CD4-positive, alpha-beta T cell treated with Interleukin-15 for 1 hour (primary cell): ENCODE results near the gene KRTAP19-6.
"Not testable (repeated sequence)": the region's sequence is repeated elsewhere in the genome, so short reads cannot be mapped to it uniquely, and the experiment has no call there.

Experiments used
- DNase-seq: peaks from one replicate; pipeline ENCODE4 v3.0.0-alpha.2; 2020

Gene KRTAP19-6, protein sequence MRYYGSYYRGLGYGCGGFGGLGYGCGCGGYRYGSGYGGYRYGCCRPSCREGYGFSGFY

DNA sequence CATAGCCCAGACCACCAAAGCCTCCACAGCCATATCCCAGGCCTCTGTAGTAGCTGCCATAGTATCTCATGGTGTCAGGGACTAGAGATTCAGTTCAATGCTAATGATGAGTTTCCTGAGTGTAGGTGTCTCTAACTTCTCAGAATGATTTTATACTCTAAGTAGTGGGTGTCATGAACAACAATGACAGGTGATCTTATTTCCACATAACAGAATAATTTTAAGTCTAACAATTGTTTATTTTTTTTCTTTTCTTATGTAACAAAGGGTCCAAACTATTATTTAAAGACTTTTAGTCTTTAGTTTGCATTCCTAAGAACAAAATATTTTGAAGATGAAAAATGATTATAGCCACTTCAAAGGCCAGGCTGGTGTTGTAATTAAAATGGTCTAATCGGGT lies at the start of gene KRTAP19-6:
KRTAP19-6 (minus strand) TSS at position 101 of the 400 bp plus-strand sequence; CDS start at position 70, 31 bp downstream.
- DNase-seq: no peak

GRCh38 chr21:30590297-30590696 lies 48.6 kb upstream of the KRTAP19-6 start, which contains the start of gene KRTAP22-2:
TSS of gene KRTAP22-2 (minus strand) at chr21:30590397.
- DNase-seq: no peak

DNA sequence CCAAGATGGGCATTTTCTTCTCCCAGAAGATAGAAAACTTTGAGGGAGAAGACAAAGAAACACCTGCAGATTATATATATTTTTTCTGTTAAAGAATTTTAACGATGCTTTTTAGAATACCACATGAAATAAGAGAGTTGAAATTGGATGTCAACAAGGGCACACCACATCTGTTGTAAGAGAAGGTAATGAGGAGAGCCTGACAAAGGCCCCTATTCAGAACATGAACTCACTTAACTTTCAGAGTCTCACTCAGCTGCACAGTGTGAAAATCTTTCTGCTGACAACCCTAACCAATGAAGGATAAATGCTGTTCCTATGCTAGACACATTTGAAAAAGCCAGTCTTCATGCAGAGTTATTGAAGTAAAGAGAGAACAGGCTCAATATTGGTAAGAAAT lies 41.2 kb upstream of the KRTAP19-6 start:
- no peak for DNase-seq

- DNase-seq: no peak
Observed at GRCh38 chr21:30580132-30580531, 38.5 kb upstream of the KRTAP19-6 start.

DNA sequence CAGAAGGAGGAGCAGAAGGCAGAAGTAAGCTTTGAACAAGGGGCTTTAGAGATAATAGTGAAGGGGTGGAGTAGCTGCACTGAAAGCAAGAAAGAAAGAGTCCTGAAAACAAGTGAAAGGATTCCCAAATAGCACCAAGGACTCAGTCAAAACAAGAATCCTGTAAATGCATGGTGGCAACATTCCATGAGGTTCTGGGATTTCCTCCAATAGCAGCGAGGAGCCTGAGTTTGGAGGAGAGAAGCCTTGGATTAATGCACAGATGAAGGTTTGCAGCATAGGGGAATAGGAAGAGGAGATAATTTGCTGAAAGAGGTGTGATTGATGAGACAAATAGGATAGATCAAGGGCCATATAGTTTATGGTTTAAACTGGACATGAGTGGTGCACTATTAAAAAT lies 37.7 kb upstream of the KRTAP19-6 start:
- DNase-seq: no peak

DNA sequence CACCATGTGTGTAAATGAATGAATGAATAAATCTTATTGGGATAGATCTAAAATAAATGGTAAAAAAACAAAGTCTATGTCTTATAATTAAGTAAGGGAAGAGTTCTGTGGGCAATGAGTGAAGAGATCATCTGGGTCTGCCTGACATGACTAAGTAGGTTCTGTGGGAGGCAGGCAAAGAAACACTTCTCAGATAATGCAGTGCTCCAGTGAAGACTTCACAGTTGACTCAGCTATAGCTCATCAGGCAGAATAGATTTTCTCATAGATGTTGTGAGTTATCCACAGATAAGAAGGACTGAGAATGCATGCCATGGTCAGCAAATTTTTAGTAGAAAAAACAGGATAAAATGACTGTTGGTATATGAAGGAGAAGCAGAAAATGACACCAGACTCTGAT lies 36.1 kb upstream of the KRTAP19-6 start:
- no peak for DNase-seq

GRCh38 chr21:30567617-30568016 lies 26.0 kb upstream of the KRTAP19-6 start:
- DNase-seq: no peak

GRCh38 chr21:30563630-30564029 lies 22.0 kb upstream of the KRTAP19-6 start:
- no peak for DNase-seq

GRCh38 chr21:30563072-30563471 lies 21.4 kb upstream of the KRTAP19-6 start:
- DNase-seq: no peak

- DNase-seq: no peak
Observed at GRCh38 chr21:30561957-30562356, 20.3 kb upstream of the KRTAP19-6 start.

DNA sequence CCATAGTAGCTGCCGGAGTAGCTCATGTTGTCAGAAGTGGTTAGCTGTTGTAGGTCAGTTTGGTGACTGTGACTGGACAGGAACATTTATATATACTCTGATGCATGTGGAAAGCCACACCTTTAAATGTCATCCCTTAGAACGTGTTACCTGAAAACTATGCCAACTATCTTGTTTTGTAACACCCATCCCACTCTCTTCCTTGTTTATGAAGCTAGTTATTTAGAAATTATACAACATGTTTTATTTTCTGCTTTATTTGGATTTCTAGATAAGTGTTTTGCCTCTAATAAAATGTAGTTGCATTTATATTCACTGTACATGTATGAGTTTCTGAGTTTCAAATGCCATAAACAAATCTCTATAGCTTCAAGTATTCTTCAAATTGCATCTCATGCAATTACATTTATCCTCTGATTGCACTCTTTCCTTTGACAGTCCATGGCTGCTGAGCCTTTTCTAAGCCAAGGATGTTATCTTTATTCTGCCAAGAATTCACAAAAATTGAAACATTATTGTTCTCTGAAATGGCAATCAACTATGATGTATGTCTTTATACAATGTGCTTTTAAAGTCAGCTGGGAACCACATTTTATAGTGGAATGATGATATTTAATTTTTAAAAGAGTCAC lies 19.7 kb upstream of the KRTAP19-6 start, which contains the start of gene KRTAP19-7:
KRTAP19-7 (minus strand) TSS at position 51 of the 632 bp plus-strand sequence; CDS start at position 26, 25 bp downstream.
- DNase-seq: no peak

- no peak for DNase-seq
Observed at GRCh38 chr21:30555095-30555494, 13.4 kb upstream of the KRTAP19-6 start.

DNA sequence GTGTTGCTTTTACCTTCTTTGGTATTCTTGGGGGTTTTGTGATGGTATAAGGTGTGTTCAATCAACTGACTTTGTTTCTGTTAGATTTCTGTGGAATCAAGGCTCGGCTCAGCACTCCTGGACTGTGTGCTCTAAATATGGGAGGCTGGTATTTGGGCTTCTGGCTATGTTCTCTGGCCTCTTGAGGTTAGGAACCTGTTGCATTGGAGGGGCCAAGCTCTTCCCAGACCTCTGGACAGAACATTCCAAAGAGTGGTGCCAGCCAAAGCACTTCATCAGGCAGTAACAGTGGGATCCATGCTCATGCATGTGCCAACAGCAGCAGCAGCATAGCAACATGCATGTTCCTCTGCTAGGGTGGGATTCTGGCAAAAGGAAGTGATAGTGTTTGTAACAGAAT lies 11.1 kb upstream of the KRTAP19-6 start:
- no peak for DNase-seq

- no peak for DNase-seq
Observed at GRCh38 chr21:30518876-30519275, 22.8 kb downstream of the KRTAP19-6 start.

DNA sequence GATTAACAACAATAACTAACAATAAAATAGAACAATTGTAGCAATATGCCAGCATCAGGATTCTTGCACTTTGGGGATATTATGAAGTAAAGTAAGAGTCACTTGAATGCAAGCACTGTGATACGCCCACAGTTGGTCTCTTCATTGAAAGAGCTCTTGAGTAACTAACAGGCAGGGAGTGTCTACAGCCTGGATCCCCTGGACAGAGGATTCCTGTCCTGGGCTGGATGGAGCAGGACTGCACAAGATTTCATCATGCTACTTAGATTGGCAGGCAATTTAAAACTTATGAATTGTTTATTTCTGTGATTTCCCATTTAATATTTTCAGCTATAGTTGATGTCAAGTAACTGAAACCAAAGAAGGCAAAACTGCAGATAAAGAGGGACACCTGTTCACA lies 26.0 kb downstream of the KRTAP19-6 start:
- no peak for DNase-seq

- DNase-seq: not testable (repeated sequence)
Observed at GRCh38 chr21:30505621-30506205, 36.0 kb downstream of the KRTAP19-6 start.

DNA sequence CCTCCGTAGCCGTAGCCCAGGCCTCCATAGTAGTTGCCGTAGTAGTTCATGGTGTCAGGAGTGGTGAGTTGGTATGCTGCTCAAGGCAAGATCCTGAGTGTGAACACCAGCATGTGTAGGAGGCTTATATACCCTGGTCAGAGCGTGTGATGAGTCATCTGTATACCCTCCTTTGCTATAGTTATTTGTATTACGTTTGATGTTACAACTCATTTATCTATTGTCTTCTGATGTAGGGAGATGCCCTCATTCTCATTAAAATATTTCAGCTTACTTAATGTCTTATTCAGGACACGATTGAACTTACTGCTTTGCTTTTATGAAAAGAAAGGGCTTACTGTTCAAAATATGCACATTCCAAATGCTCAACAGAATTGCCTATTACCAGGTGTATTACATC lies 39.6 kb downstream of the KRTAP19-6 start, which contains the start of gene KRTAP19-5:
KRTAP19-5 (minus strand) TSS at position 101 of the 400 bp plus-strand sequence; CDS start at position 50, 51 bp downstream.
- DNase-seq: no peak

GRCh38 chr21:30497065-30497464 lies 44.6 kb downstream of the KRTAP19-6 start, which contains the start of gene KRTAP19-4:
TSS of gene KRTAP19-4 (minus strand) at chr21:30497165. CDS start at chr21:30497110, 55 bp downstream.
- DNase-seq: no peak

GRCh38 chr21:30491963-30492428 lies 49.7 kb downstream of the KRTAP19-6 start, which contains the start of gene KRTAP19-3:
TSS of gene KRTAP19-3 (minus strand) at chr21:30492013. CDS start at chr21:30491957, 56 bp downstream.
- DNase-seq: no peak
